ENCODE measurements around the gene CACNG8. TPM values are rescaled to one million over a fixed set of nuclear protein-coding genes. Genes with fewer than 3 reads are reported as not detected.
"Not testable (repeated sequence)": the region's sequence is repeated elsewhere in the genome, so short reads cannot be mapped to it uniquely, and the experiment has no call there.

The CACNG8 gene
- total and polyA plus RNA-seq, 12 donors = 0.03 to 0.31 (median 0.14) TPM; not detected in 1

DNA sequence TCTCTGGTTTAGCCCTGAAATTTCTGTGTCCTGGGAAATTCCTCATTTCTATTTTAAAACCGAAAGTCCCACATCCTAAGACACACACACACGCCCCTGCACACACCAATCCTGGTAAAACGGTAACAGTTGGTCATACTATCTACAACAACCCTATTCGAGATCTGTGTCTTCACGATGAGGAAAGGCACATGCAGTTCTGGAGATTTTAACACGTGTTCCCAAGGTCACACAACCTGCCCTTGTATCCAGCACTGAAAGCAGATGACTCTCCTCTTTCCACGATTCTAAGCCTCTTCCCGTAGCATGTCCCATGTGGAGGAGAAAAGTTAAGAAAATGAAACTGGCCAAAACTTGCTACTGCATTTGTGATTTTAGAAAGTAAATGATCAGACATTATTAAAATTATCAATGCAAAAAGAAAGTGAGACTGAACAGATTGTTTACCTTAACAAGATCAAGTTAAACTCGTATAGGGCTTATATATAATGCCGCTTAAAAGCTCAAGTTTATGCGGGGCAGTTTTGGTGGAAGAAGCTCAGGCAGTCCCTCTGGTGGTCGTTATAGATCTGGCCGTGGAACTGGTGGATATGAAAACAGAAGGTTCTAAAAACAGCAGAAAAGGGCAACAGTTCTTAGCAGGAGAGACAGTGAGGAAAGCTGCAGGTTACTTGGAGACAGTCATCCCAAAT, 68.3 kb downstream of the CACNG8 start:
- H3K27ac ChIP-seq = no peak overlapping the region
- TF ChIP-seq, protein P1, sequence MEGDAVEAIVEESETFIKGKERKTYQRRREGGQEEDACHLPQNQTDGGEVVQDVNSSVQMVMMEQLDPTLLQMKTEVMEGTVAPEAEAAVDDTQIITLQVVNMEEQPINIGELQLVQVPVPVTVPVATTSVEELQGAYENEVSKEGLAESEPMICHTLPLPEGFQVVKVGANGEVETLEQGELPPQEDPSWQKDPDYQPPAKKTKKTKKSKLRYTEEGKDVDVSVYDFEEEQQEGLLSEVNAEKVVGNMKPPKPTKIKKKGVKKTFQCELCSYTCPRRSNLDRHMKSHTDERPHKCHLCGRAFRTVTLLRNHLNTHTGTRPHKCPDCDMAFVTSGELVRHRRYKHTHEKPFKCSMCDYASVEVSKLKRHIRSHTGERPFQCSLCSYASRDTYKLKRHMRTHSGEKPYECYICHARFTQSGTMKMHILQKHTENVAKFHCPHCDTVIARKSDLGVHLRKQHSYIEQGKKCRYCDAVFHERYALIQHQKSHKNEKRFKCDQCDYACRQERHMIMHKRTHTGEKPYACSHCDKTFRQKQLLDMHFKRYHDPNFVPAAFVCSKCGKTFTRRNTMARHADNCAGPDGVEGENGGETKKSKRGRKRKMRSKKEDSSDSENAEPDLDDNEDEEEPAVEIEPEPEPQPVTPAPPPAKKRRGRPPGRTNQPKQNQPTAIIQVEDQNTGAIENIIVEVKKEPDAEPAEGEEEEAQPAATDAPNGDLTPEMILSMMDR (IDR thresholded peaks at IDR 0.05) = peak in 7 of 9 donors; percentile 13 to 50 (median 32)
- H3K36me3 ChIP-seq = no peaks in the 10 kb centered on the region
- H3K4me3 ChIP-seq = peak overlapping the region in 3 of 10 donors; percentile 11 to 17 (median 16)
- no peak for DNase-seq
- no peaks in the 10 kb centered on the region for H3K9me3 ChIP-seq
- no peak for ATAC-seq
- intact Hi-C loops (cut with DNase I) = loop anchor here in 2 of 10 donors (2.0 to 5.0 kb wide), 2 partner anchors 222 to 239 kb away; no protein-coding TSS in a partner anchor
- WGBS, 2 donors = 39 to 43% methylated on average over 13 of the region's 13 CpGs
- peaks cover 0 to 29% (median 16%) of the 10 kb centered on the region in 7 donors for H3K27me3 ChIP-seq
- H3K4me1 ChIP-seq = peaks cover 0 to 13% (median 0%) of the 10 kb centered on the region in 9 donors

DNA sequence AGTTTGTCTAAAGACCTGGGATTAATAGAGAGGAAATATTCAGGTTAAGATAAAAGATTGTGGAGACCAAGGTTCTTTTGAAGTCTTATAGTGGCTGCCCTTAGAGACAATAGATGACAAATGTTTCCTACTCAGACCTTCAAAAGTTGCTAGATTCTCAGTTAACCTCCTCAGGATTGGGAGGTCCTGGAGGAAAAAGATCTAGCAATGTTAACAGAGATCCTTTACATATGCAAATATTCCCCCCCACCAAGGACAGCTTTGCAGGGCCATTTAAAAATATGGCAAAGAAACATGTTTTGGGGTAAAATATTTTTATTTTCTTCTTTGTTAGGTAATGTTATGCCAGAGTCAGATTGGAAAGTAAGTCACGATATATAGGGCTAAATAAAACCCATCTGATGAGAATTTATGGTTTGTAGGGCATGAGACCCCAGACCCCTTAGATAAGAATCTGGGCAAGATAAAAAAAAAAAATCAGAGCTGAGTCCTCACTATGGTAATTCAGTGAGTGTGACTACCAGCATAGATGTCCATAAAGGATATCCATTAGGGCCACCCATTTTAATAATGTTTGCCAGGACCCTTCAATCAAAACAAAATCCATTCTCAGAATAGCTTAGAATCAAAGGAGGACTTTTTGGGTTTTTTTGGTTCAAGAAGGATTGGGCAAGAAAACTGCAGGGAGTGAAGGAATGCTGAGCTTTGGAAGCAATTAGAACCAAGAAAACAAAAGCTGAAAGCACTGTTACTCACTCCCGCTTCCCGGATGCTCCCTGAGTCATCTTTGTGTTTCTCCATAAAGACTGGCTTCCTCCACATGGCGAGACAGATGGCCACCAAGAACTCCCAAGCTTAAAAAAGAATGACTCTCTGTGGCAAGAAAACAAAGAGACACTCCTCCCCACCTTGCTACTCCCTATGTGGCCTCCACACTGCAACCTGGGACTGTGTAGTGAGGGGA, 72.8 kb downstream of the CACNG8 start:
- TF ChIP-seq, protein P1 (IDR thresholded peaks at IDR 0.05) = no peak
- H3K36me3 ChIP-seq = no peaks in the 10 kb centered on the region
- peak overlapping the region in 1 of 10 donors; percentile 3 for H3K27ac ChIP-seq
- WGBS, 2 donors = 50 to 54% methylated on average over 4 of the region's 4 CpGs
- H3K4me1 ChIP-seq = peaks cover 0 to 6% (median 0%) of the 10 kb centered on the region in 9 donors
- H3K4me3 ChIP-seq = no peak overlapping the region
- ATAC-seq = no peak
- DNase-seq = no peak
- peaks cover 0 to 3% (median 0%) of the 10 kb centered on the region in 11 donors for H3K9me3 ChIP-seq
- H3K27me3 ChIP-seq = peaks cover 0 to 40% (median 9%) of the 10 kb centered on the region in 7 donors
- intact Hi-C loops (cut with DNase I) = no loop called here

DNA sequence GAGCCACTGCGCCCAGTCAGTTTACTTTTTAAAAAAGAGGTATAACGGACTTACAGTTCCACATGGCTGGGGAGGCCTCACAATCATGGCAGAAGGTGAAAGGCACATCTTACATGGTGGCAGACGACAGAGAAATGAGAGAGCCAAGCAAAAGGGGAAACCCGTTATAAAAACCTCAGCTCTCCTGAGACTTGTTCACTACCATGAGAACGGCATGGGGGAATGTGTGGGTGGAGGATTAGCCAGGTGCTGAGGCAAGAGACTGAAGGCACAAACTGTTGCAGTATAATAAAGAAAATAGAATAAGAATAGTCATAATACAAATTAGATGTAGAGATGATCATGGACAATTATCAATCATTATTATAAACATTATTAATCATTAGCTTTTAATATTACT, 73.8 kb downstream of the CACNG8 start:
- intact Hi-C loops (cut with DNase I); H3K4me3 ChIP-seq; H3K4me1 ChIP-seq; H3K27ac ChIP-seq; H3K36me3 ChIP-seq; ATAC-seq; H3K9me3 ChIP-seq; DNase-seq: not testable (repeated sequence)
- WGBS, 2 donors = 74 to 76% methylated on average over 5 of the region's 5 CpGs
- H3K27me3 ChIP-seq = peaks cover 0 to 38% (median 11%) of the 10 kb centered on the region in 7 donors

Other genes with a start within 250 kb of the CACNG8 start
- gene NLRP12, start 138.6 kb upstream of the CACNG8 start, total RNA-seq = 1 to 10 TPM in 1 of 10 donors, under 1 TPM in 8, not detected in 1; 0.11 to 1.0 (median 0.28) TPM
- gene NLRP12, start 138.6 kb upstream of the CACNG8 start, polyA plus RNA-seq = under 1 TPM; 0.07 to 0.17 TPM
- 100 to 1,000 TPM in 9 of 10 donors, 10 to 100 TPM in 1; 87.4 to 265 (median 135) TPM for gene MYADM, start 95.1 kb upstream of the CACNG8 start, total RNA-seq
- 10 to 100 TPM; 53.7 to 97.1 TPM for gene MYADM, start 95.1 kb upstream of the CACNG8 start, polyA plus RNA-seq
- gene PRKCG, start 80.7 kb upstream of the CACNG8 start, total RNA-seq = not detected
- under 1 TPM in 1 of 2 donors, not detected in 1; 0.07 TPM for gene PRKCG, start 80.7 kb upstream of the CACNG8 start, polyA plus RNA-seq
- not detected for gene CACNG7, start 53.7 kb upstream of the CACNG8 start, total RNA-seq
- gene CACNG7, start 53.7 kb upstream of the CACNG8 start, polyA plus RNA-seq = not detected
- gene CACNG6, start 28.7 kb downstream of the CACNG8 start, total RNA-seq = not detected
- gene CACNG6, start 28.7 kb downstream of the CACNG8 start, polyA plus RNA-seq = not detected
- under 1 TPM in 2 of 10 donors, not detected in 8; 0.33 to 0.60 TPM for gene VSTM1, start 101.0 kb downstream of the CACNG8 start, total RNA-seq
- not detected for gene VSTM1, start 101.0 kb downstream of the CACNG8 start, polyA plus RNA-seq
- not detected for gene TARM1, start 118.4 kb downstream of the CACNG8 start, total RNA-seq
- not detected for gene TARM1, start 118.4 kb downstream of the CACNG8 start, polyA plus RNA-seq
- 1 to 10 TPM in 3 of 10 donors, under 1 TPM in 6, not detected in 1; 0.23 to 5.3 (median 0.40) TPM for gene OSCAR, start 137.9 kb downstream of the CACNG8 start, total RNA-seq
- gene OSCAR, start 137.9 kb downstream of the CACNG8 start, polyA plus RNA-seq = 1 to 10 TPM in 1 of 2 donors, under 1 TPM in 1; 0.22 to 1.0 TPM
- gene NDUFA3, start 139.9 kb downstream of the CACNG8 start, total RNA-seq = 100 to 1,000 TPM; 239 to 518 (median 360) TPM
- gene NDUFA3, start 139.9 kb downstream of the CACNG8 start, polyA plus RNA-seq = 1,000 to 10,000 TPM in 1 of 2 donors, 100 to 1,000 TPM in 1; 335 to 3,395 TPM
- gene TFPT, start 152.7 kb downstream of the CACNG8 start, total RNA-seq = 10 to 100 TPM; 11.0 to 16.8 (median 12.9) TPM
- 10 to 100 TPM; 26.0 to 33.8 TPM for gene TFPT, start 152.7 kb downstream of the CACNG8 start, polyA plus RNA-seq
- gene PRPF31, start 152.8 kb downstream of the CACNG8 start, total RNA-seq = 10 to 100 TPM; 35.9 to 46.4 (median 43.0) TPM
- 10 to 100 TPM; 52.1 to 52.8 TPM for gene PRPF31, start 152.8 kb downstream of the CACNG8 start, polyA plus RNA-seq
- 10 to 100 TPM; 16.0 to 25.9 (median 20.9) TPM for gene CNOT3, start 174.8 kb downstream of the CACNG8 start, total RNA-seq
- 10 to 100 TPM; 14.5 to 27.8 TPM for gene CNOT3, start 174.8 kb downstream of the CACNG8 start, polyA plus RNA-seq
- gene LENG1, start 196.8 kb downstream of the CACNG8 start, total RNA-seq = 1 to 10 TPM; 5.4 to 8.4 (median 6.9) TPM
- gene LENG1, start 196.8 kb downstream of the CACNG8 start, polyA plus RNA-seq = 10 to 100 TPM; 14.6 to 16.9 TPM
- 1 to 10 TPM in 9 of 10 donors, under 1 TPM in 1; 0.59 to 5.5 (median 2.1) TPM for gene TMC4, start 210.2 kb downstream of the CACNG8 start, total RNA-seq
- gene TMC4, start 210.2 kb downstream of the CACNG8 start, polyA plus RNA-seq = 10 to 100 TPM in 1 of 2 donors, 1 to 10 TPM in 1; 1.6 to 11.6 TPM
- 10 to 100 TPM; 12.3 to 29.4 (median 15.5) TPM for gene MBOAT7, start 226.6 kb downstream of the CACNG8 start, total RNA-seq
- 10 to 100 TPM in 1 of 2 donors, 1 to 10 TPM in 1; 7.7 to 17.0 TPM for gene MBOAT7, start 226.6 kb downstream of the CACNG8 start, polyA plus RNA-seq
- gene TSEN34, start 228.4 kb downstream of the CACNG8 start, total RNA-seq = 10 to 100 TPM; 12.1 to 24.0 (median 19.3) TPM
- gene TSEN34, start 228.4 kb downstream of the CACNG8 start, polyA plus RNA-seq = 10 to 100 TPM in 1 of 2 donors, 1 to 10 TPM in 1; 5.6 to 38.0 TPM
- 100 to 1,000 TPM; 550 to 734 (median 603) TPM for gene RPS9, start 237.9 kb downstream of the CACNG8 start, total RNA-seq
- gene RPS9, start 237.9 kb downstream of the CACNG8 start, polyA plus RNA-seq = 1,000 to 10,000 TPM; 1,335 to 2,571 TPM